OCI-LY3 (cell line): Measurements from ENCODE around the gene HADHB.

Experiments used
- H2AFZ ChIP-seq: fragments of 200-600, 300-600 bp; shearing (Covaris generic); 2 replicates; pipeline ENCODE4 v1.6.0; 2014; ENCODE audit warnings: antibody characterized with exemption, low read depth, low read length
- H3K27ac ChIP-seq: fragments of 200-600, 300-600 bp; sonication (generic); 2 replicates; pipeline ENCODE4 v1.5.1; 2014; ENCODE audit warnings: mild to moderate bottlenecking, low read length, moderate library complexity, mixed read lengths
- H3K27me3 ChIP-seq: fragments of 200-600, 300-600 bp; sonication (generic); 2 replicates; pipeline ENCODE4 v1.6.1; 2014; ENCODE audit warnings: low read depth, low read length, mixed read lengths
- H3K36me3 ChIP-seq: fragments of 200-600, 300-600 bp; sonication (generic); replicated peaks from 2 replicates; pipeline ENCODE3; 2014; ENCODE audit warnings: low read depth, low read length, mixed read lengths
- H3K4me1 ChIP-seq: fragments of 300-600, 200-600 bp; sonication (generic); 2 replicates; pipeline ENCODE4 v1.6.1; 2014; ENCODE audit warnings: low read length, mixed read lengths
- H3K4me2 ChIP-seq: fragments of 200-600, 300-600 bp; sonication (generic); 2 replicates; pipeline ENCODE4 v1.6.1; 2014; ENCODE audit warnings: low read length, mixed read lengths
- H3K4me3 ChIP-seq: fragments of 300-600, 200-600 bp; sonication (generic); 2 replicates; pipeline ENCODE4 v1.5.1; 2014; ENCODE audit warnings: antibody characterized with exemption, mild to moderate bottlenecking, low read length, moderate library complexity
- H3K79me2 ChIP-seq: fragments of 300-600, 200-600 bp; shearing (Covaris generic); 2 replicates; pipeline ENCODE4 v1.6.1; 2014; ENCODE audit warnings: mild to moderate bottlenecking, low read length, mixed read lengths
- H3K9ac ChIP-seq: fragments of 300-600, 200-600 bp; shearing (Covaris generic); 2 replicates; pipeline ENCODE4 v1.6.0; 2014; ENCODE audit warnings: mild to moderate bottlenecking, low read length, moderate library complexity
- H3K9me3 ChIP-seq: fragments of 200-600, 300-600 bp; shearing (Covaris generic); 2 replicates; pipeline ENCODE4 v1.6.1; 2014; ENCODE audit warnings: low read length, mixed read lengths; ENCODE audit not compliant: insufficient read depth
- H4K20me1 ChIP-seq: fragments of 200-600, 300-600 bp; sonication (generic); 2 replicates; pipeline ENCODE4 v1.6.1; 2016; ENCODE audit warnings: low read length, mixed read lengths; ENCODE audit not compliant: insufficient read depth
- EZH2phosphoT487 ChIP-seq: fragments of 200-600 bp; shearing (Covaris generic); IDR thresholded peaks from 2 replicates; pipeline ENCODE4 v1.6.1; 2018; ENCODE audit warnings: antibody characterized with exemption, mixed run types, low read depth
- TF ChIP-seq, protein P1 (sequence below): fragments of 200-600, 300-600 bp; sonication (generic); IDR thresholded peaks from 2 replicates; pipeline ENCODE4 v1.5.1; 2014; ENCODE audit warnings: antibody characterized with exemption, low read length, low read depth

HADHB gene

DNA sequence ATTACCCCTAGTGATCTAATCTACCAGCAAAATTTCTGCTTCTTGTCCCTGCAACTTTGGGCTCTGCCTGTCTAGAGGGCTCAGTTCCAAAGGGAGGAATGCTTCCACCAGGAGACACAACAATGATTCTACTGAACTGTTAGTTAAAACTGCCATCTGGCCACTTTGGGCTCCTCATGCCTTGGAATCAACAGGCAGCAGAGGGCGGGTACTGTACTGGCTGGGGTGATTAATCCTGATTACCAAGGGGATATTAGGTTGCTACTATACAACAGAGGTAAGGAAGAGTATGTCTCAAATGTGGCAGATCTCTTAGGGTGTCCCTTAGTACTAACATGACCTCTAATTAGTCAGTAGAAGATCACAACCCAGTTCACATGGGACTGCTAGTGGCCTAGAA, 21.7 kb upstream of the HADHB start:
- H3K27ac ChIP-seq, result no peak overlapping the region
- H4K20me1 ChIP-seq, result no peaks in the 10 kb centered on the region
- H3K4me1 ChIP-seq, result no peaks in the 10 kb centered on the region
- no peaks in the 10 kb centered on the region for H3K27me3 ChIP-seq
- H3K36me3 ChIP-seq, result peaks cover 61% of the 10 kb centered on the region
- H3K9me3 ChIP-seq, result no peaks in the 10 kb centered on the region
- H2AFZ ChIP-seq, result no peak overlapping the region
- no peaks in the 10 kb centered on the region for H3K79me2 ChIP-seq
- TF ChIP-seq, protein P1, sequence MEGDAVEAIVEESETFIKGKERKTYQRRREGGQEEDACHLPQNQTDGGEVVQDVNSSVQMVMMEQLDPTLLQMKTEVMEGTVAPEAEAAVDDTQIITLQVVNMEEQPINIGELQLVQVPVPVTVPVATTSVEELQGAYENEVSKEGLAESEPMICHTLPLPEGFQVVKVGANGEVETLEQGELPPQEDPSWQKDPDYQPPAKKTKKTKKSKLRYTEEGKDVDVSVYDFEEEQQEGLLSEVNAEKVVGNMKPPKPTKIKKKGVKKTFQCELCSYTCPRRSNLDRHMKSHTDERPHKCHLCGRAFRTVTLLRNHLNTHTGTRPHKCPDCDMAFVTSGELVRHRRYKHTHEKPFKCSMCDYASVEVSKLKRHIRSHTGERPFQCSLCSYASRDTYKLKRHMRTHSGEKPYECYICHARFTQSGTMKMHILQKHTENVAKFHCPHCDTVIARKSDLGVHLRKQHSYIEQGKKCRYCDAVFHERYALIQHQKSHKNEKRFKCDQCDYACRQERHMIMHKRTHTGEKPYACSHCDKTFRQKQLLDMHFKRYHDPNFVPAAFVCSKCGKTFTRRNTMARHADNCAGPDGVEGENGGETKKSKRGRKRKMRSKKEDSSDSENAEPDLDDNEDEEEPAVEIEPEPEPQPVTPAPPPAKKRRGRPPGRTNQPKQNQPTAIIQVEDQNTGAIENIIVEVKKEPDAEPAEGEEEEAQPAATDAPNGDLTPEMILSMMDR, result no peak
- no peak for TF ChIP-seq EZH2phosphoT487
- no peak overlapping the region for H3K9ac ChIP-seq
- H3K4me2 ChIP-seq, result no peak overlapping the region
- no peak overlapping the region for H3K4me3 ChIP-seq

DNA sequence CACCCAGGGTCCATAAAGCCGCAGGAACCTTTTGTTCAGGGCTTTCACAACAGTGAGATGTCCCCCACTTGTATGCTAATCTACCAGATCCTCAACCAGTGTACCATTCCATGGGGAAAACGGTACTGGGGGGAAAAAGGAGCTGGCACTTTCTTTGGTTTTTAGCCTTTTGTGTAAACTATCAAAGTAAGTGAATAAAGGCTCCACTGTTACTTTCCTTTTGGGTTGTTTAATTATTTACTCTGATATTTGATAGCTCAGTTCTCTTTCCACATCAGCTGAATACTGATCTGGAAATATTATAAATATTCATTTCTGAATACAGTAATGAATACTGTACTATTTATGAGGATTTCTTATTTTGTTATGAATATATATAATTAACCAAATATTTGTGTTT, 20.6 kb upstream of the HADHB start:
- peaks cover 68% of the 10 kb centered on the region for H3K36me3 ChIP-seq
- no peaks in the 10 kb centered on the region for H3K79me2 ChIP-seq
- no peaks in the 10 kb centered on the region for H3K9me3 ChIP-seq
- no peak overlapping the region for H3K9ac ChIP-seq
- H3K27me3 ChIP-seq, result no peaks in the 10 kb centered on the region
- H3K4me2 ChIP-seq, result no peak overlapping the region
- no peak overlapping the region for H3K27ac ChIP-seq
- H3K4me3 ChIP-seq, result no peak overlapping the region
- H3K4me1 ChIP-seq, result no peaks in the 10 kb centered on the region
- H2AFZ ChIP-seq, result no peak overlapping the region
- TF ChIP-seq, protein P1, result no peak
- no peak for TF ChIP-seq EZH2phosphoT487
- H4K20me1 ChIP-seq, result no peaks in the 10 kb centered on the region

DNA sequence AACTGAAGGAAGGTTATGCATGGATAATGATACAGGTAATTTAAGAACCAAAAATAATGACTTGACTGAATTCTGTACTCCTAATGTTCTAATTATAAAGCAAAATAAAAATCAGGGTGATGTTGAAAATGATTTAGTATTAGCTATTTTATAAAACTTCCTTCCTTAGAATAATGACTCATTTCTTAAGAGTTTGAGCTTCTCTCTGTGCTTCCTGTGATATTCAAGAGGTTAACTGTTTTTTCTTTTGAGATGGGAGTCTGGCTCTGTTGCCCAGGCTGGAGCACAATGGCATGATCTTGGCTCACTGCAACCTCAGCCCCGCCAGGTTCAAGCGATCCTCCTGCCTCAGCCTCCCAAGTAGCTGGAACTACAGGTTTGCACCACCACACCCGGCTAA, 15.1 kb upstream of the HADHB start:
- TF ChIP-seq EZH2phosphoT487, result no peak
- TF ChIP-seq, protein P1, result no peak
- Histone ChIP-seq H2AFZ (no peak overlapping the region), H3K4me1 (no peaks in the 10 kb centered on the region), H3K79me2 (no peaks in the 10 kb centered on the region), H4K20me1 (no peaks in the 10 kb centered on the region), H3K4me3 (no peak overlapping the region), H3K27me3 (no peaks in the 10 kb centered on the region), H3K27ac (no peak overlapping the region), H3K9ac (no peak overlapping the region), H3K9me3 (no peaks in the 10 kb centered on the region), H3K4me2 (no peak overlapping the region), H3K36me3 (peaks cover 74% of the 10 kb centered on the region)

DNA sequence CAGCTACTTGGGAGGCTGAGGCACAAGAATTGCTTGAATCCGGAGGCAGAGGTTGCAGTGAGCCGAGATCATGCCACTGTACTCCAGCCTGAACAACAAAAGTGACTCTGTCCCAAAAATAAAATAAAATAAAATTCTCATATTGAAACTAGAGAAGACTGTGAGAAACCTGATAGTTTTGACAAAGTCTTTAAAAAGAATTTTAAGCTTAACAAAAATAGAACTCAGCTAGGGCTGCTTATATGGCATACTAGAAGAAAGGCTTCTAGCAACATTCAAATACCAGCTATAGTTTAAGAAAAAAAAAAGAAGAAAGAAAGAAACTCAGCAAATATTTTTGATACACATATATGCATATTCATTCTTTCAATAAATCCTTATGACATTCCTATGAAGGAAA, 13.9 kb upstream of the HADHB start:
- Histone ChIP-seq H3K27me3 (no peaks in the 10 kb centered on the region), H3K9me3 (no peaks in the 10 kb centered on the region), H3K27ac (no peak overlapping the region), H2AFZ (no peak overlapping the region), H3K4me3 (no peak overlapping the region), H3K36me3 (peaks cover 74% of the 10 kb centered on the region), H4K20me1 (no peaks in the 10 kb centered on the region), H3K4me1 (no peaks in the 10 kb centered on the region), H3K9ac (no peak overlapping the region), H3K4me2 (no peak overlapping the region), H3K79me2 (no peaks in the 10 kb centered on the region)
- TF ChIP-seq EZH2phosphoT487, result no peak
- TF ChIP-seq, protein P1, result no peak
